CD14-positive monocyte (primary cell): ENCODE data around the gene EXD1. TPM values are rescaled to one million over a fixed set of nuclear protein-coding genes. Genes with fewer than 3 reads are reported as not detected.

Source experiments
- DNase-seq, 3 donors: peaks; one replicate each; pipeline ENCODE4 v3.0.0-alpha.2; 2011 to 2022
- H2AFZ ChIP-seq: 2 replicates; pipeline ENCODE4 v1.6.0; 2012; ENCODE audit warnings: mild to moderate bottlenecking, low read depth, low read length, inconsistent platforms; ENCODE audit not compliant: insufficient read depth, poor library complexity, severe bottlenecking
- H3K27ac ChIP-seq, 2 donors: 1 replicate in 1 of 2; 2 replicates in 1 of 2; pipeline ENCODE4 v1.5.1; 2012 to 2013; ENCODE audit warnings: low read length in 2 of 2, control low read depth in 1 of 2, inconsistent platforms in 1 of 2, low read depth in 1 of 2, mild to moderate bottlenecking in 1 of 2
- H3K27me3 ChIP-seq, 2 donors: one replicate each; pipeline versions ENCODE4 v1.6.0 to v1.6.1; 2011 to 2013; ENCODE audit warnings: low read length in 2 of 2; ENCODE audit not compliant: control insufficient read depth in 2 of 2, insufficient read depth in 2 of 2
- H3K36me3 ChIP-seq, 2 donors: replicated peaks in 1 of 2; 1 replicate in 1 of 2; 2 replicates in 1 of 2; pipeline versions ENCODE4 v1.5.1 to v1.6.1; 2012 to 2013; ENCODE audit warnings: low read length in 2 of 2, control low read depth in 1 of 2, inconsistent platforms in 1 of 2, mild to moderate bottlenecking in 1 of 2; ENCODE audit not compliant: insufficient read depth in 2 of 2, control insufficient read depth in 1 of 2
- H3K4me1 ChIP-seq, 2 donors: 1 replicate in 1 of 2; 2 replicates in 1 of 2; pipeline versions ENCODE4 v1.5.1 to v1.6.1; 2012 to 2013; ENCODE audit warnings: low read length in 2 of 2, control low read depth in 1 of 2, inconsistent platforms in 1 of 2, mild to moderate bottlenecking in 1 of 2, moderate library complexity in 1 of 2; ENCODE audit not compliant: insufficient read depth in 2 of 2, control insufficient read depth in 1 of 2
- H3K4me2 ChIP-seq: replicated peaks from 2 replicates; pipeline ENCODE3; 2012; ENCODE audit warnings: low read length, moderate library complexity, mild to moderate bottlenecking; ENCODE audit not compliant: poor library complexity, severe bottlenecking; ENCODE audit errors: extremely low read depth
- H3K4me3 ChIP-seq, 3 experiments: fragments of 200-600 bp in 1 of 3; sonication (generic) in 1 of 3; replicated peaks in 1 of 3; 1 replicate in 2 of 3; 2 replicates in 1 of 3; pipeline ENCODE4 v1.5.1; 2011 to 2013; ENCODE audit warnings: low read length in 3 of 3, mild to moderate bottlenecking in 3 of 3, control low read depth in 2 of 3, low read depth in 2 of 3, inconsistent platforms in 1 of 3, moderate library complexity in 1 of 3
- H3K79me2 ChIP-seq: 2 replicates; pipeline ENCODE4 v1.6.0; 2012; ENCODE audit warnings: mild to moderate bottlenecking, control low read depth, inconsistent platforms, low read length, moderate library complexity; ENCODE audit not compliant: insufficient read depth
- H3K9ac ChIP-seq: 2 replicates; pipeline ENCODE4 v1.6.0; 2017; ENCODE audit warnings: low read length, mild to moderate bottlenecking; ENCODE audit not compliant: insufficient read depth, poor library complexity, severe bottlenecking
- H3K9me3 ChIP-seq, 2 donors: replicated peaks in 1 of 2; 1 replicate in 1 of 2; 2 replicates in 1 of 2; pipeline versions ENCODE4 v1.5.1 to v1.6.1; 2012 to 2013; ENCODE audit warnings: low read length in 2 of 2, control low read depth in 1 of 2; ENCODE audit not compliant: control insufficient read depth in 1 of 2, insufficient read depth in 1 of 2
- H4K20me1 ChIP-seq: 2 replicates; pipeline ENCODE4 v1.6.0; 2012; ENCODE audit warnings: mild to moderate bottlenecking, low read length, control low read depth, moderate library complexity; ENCODE audit not compliant: insufficient read depth
- H3K27ac Mint-ChIP-seq, 7 donors: one replicate each; pipeline ENCODE4 v1.8.0; 2020; ENCODE audit warnings: mild to moderate bottlenecking in 7 of 7, mixed read lengths in 7 of 7, moderate library complexity in 6 of 7, inconsistent platforms in 2 of 7
- H3K27me3 Mint-ChIP-seq, 3 donors: one replicate each; pipeline ENCODE4 v1.8.0; 2021 to 2022; ENCODE audit warnings: low read depth in 3 of 3, mild to moderate bottlenecking in 3 of 3, mixed read lengths in 3 of 3, moderate library complexity in 3 of 3, inconsistent platforms in 1 of 3
- H3K36me3 Mint-ChIP-seq, 2 donors: one replicate each; pipeline ENCODE4 v1.8.0; 2020; ENCODE audit warnings: mixed read lengths in 2 of 2, inconsistent platforms in 1 of 2, mild to moderate bottlenecking in 1 of 2
- H3K4me1 Mint-ChIP-seq: one replicate; pipeline ENCODE4 v1.8.0; 2020; ENCODE audit warnings: mild to moderate bottlenecking, mixed read lengths
- H3K4me3 Mint-ChIP-seq, 2 donors: one replicate each; pipeline ENCODE4 v1.8.0; 2020; ENCODE audit warnings: mild to moderate bottlenecking in 2 of 2, mixed read lengths in 2 of 2, moderate library complexity in 1 of 2
- H3K9me3 Mint-ChIP-seq, 7 donors: one replicate each; pipeline ENCODE4 v1.8.0; 2020 to 2022; ENCODE audit warnings: mixed read lengths in 7 of 7, mild to moderate bottlenecking in 6 of 7, moderate library complexity in 6 of 7, inconsistent platforms in 2 of 7
- WGBS: methylation state at CpG from one replicate; pipeline ENCODE4 v1.1.5; 2013; ENCODE audit warnings: missing lambda C conversion rate; ENCODE audit not compliant: insufficient coverage; 5-methylcytosine and 5-hydroxymethylcytosine counted together
- intact Hi-C, 2 donors: fragments of 100-400 bp; cut with micrococcal nuclease; formaldehyde crosslinking; loops; one replicate each; pipeline versions ENCODE4 v1.15.0 to v1.15.1; 2023
- polyA plus RNA-seq, 3 donors: library from polyadenylated mRNA; depleted of rRNA in 1 of 3; unstranded in 2 of 3; stranded (reverse) in 1 of 3; fragments of 300-500 nt in 2 of 3; fragments of >200 nt in 1 of 3; fragmentation: Illumina TruSeq in 2 of 3; gene quantifications; 1 replicate in 2 of 3; 2 replicates in 1 of 3; pipeline ENCODE4 v1.2.3, GENCODE V29; 2012 to 2021
- TF ChIP-seq, protein P1 (sequence below): fragments of 200-600 bp; IDR thresholded peaks from one replicate; pipeline ENCODE4 v1.8.0; 2022; ENCODE audit warnings: antibody characterized with exemption, mild to moderate bottlenecking

Gene EXD1
- polyA plus RNA-seq, 3 donors: 0.04 to 0.08 TPM; not detected in 1

DNA sequence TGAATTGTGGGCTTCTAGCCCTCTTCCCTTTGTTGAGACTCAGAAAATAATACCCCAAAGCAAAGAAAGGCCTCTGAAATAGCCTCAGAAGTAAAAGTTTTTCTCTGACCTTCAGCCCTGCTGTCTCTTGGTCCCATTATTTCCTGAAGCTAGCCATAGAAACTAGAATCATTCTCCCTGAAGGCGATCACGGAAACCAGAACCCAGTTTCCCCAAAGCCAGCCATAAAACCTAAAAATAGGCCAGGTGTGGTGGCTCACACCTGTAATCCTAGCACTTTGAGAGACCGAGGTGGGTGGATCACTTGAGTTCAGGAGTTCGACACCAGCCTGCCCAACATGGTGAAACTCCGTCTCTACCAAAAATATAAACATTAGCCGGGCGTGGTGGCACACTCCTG lies 27.2 kb downstream of the EXD1 start:
- Histone ChIP-seq H3K9ac (no peak overlapping the region), H3K27ac (no peak overlapping the region), H4K20me1 (no peaks in the 10 kb centered on the region), H3K4me2 (no peak overlapping the region), H3K27me3 (no peaks in the 10 kb centered on the region), H3K79me2 (no peaks in the 10 kb centered on the region), H3K4me1 (no peaks in the 10 kb centered on the region), H3K4me3 (no peak overlapping the region), H2AFZ (no peak overlapping the region), H3K36me3 (no peaks in the 10 kb centered on the region), H3K9me3 (no peaks in the 10 kb centered on the region)
- H3K27ac Mint-ChIP-seq: no peak overlapping the region
- 98% methylated on average over 6 of the region's 7 CpGs for WGBS
- H3K36me3 Mint-ChIP-seq: no peaks in the 10 kb centered on the region
- no peaks in the 10 kb centered on the region for H3K4me1 Mint-ChIP-seq
- TF ChIP-seq, protein P1, sequence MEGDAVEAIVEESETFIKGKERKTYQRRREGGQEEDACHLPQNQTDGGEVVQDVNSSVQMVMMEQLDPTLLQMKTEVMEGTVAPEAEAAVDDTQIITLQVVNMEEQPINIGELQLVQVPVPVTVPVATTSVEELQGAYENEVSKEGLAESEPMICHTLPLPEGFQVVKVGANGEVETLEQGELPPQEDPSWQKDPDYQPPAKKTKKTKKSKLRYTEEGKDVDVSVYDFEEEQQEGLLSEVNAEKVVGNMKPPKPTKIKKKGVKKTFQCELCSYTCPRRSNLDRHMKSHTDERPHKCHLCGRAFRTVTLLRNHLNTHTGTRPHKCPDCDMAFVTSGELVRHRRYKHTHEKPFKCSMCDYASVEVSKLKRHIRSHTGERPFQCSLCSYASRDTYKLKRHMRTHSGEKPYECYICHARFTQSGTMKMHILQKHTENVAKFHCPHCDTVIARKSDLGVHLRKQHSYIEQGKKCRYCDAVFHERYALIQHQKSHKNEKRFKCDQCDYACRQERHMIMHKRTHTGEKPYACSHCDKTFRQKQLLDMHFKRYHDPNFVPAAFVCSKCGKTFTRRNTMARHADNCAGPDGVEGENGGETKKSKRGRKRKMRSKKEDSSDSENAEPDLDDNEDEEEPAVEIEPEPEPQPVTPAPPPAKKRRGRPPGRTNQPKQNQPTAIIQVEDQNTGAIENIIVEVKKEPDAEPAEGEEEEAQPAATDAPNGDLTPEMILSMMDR: no peak
- no peak for DNase-seq
- intact Hi-C loops: no loop called here
- H3K27me3 Mint-ChIP-seq: peaks cover 0 to 4% (median 2%) of the 10 kb centered on the region in 3 donors
- no peaks in the 10 kb centered on the region for H3K9me3 Mint-ChIP-seq
- H3K4me3 Mint-ChIP-seq: no peak overlapping the region

- H3K9me3 ChIP-seq: no peaks in the 10 kb centered on the region
- H4K20me1 ChIP-seq: no peaks in the 10 kb centered on the region
- no peaks in the 10 kb centered on the region for H3K27me3 ChIP-seq
- Mint-ChIP-seq H3K9me3 (no peaks in the 10 kb centered on the region), H3K27ac (no peak overlapping the region), H3K4me1 (no peaks in the 10 kb centered on the region), H3K27me3 (peaks cover 0 to 2% (median 0%) of the 10 kb centered on the region in 3 donors), H3K4me3 (no peak overlapping the region), H3K36me3 (no peaks in the 10 kb centered on the region)
- TF ChIP-seq, protein P1: no peak
- no peaks in the 10 kb centered on the region for H3K79me2 ChIP-seq
- H3K27ac ChIP-seq: no peak overlapping the region
- intact Hi-C loops: no loop called here
- H3K9ac ChIP-seq: no peak overlapping the region
- H3K36me3 ChIP-seq: no peaks in the 10 kb centered on the region
- no peak overlapping the region for H2AFZ ChIP-seq
- no peaks in the 10 kb centered on the region for H3K4me1 ChIP-seq
- H3K4me2 ChIP-seq: no peak overlapping the region
- H3K4me3 ChIP-seq: no peak overlapping the region
- no peak for DNase-seq
Observed at GRCh38 chr15:41199470-41199869, 31.1 kb downstream of the EXD1 start.
